Endodermal cell (in vitro differentiated cells): ENCODE data around the gene CFLAR. TPM values are rescaled to one million over a fixed set of nuclear protein-coding genes. Genes with fewer than 3 reads are reported as not detected.

Source experiments
- DNase-seq: peaks from one replicate; pipeline ENCODE4 v3.0.0-alpha.2; 2017
- H3K27ac ChIP-seq: 2 replicates; pipeline ENCODE4 v1.5.1; 2013; ENCODE audit warnings: mild to moderate bottlenecking, low read depth, low read length, moderate library complexity
- H3K27me3 ChIP-seq: 2 replicates; pipeline ENCODE4 v1.6.1; 2013; ENCODE audit warnings: mild to moderate bottlenecking, low read length, moderate library complexity; ENCODE audit not compliant: insufficient read depth, control insufficient read depth, poor library complexity, severe bottlenecking
- H3K36me3 ChIP-seq: 2 replicates; pipeline ENCODE4 v1.7.0; 2013; ENCODE audit warnings: mild to moderate bottlenecking, low read length, moderate library complexity; ENCODE audit not compliant: control insufficient read depth, insufficient read depth
- H3K4me1 ChIP-seq: one replicate; pipeline ENCODE4 v1.7.0; 2013; ENCODE audit warnings: low read length; ENCODE audit not compliant: control insufficient read depth, insufficient read depth
- H3K4me3 ChIP-seq: 2 replicates; pipeline ENCODE4 v1.5.1; 2013; ENCODE audit warnings: mild to moderate bottlenecking, low read length, moderate library complexity
- H3K9ac ChIP-seq: 2 replicates; pipeline ENCODE4 v1.6.1; 2013; ENCODE audit warnings: mild to moderate bottlenecking, low read length, moderate library complexity; ENCODE audit not compliant: poor library complexity, severe bottlenecking; ENCODE audit errors: extremely low read depth
- H3K9me3 ChIP-seq: 2 replicates; pipeline ENCODE4 v1.6.1; 2013; ENCODE audit warnings: mild to moderate bottlenecking, low read length, moderate library complexity; ENCODE audit not compliant: control insufficient read depth
- H3K27ac Mint-ChIP-seq: 2 replicates; pipeline ENCODE4 v1.8.0; 2020; ENCODE audit warnings: mixed read lengths
- H3K27me3 Mint-ChIP-seq: 2 replicates; pipeline ENCODE4 v1.8.0; 2021; ENCODE audit warnings: mild to moderate bottlenecking, mixed read lengths; ENCODE audit not compliant: insufficient read depth
- H3K36me3 Mint-ChIP-seq: 2 replicates; pipeline ENCODE4 v1.8.0; 2020; ENCODE audit warnings: low read depth, mixed read lengths
- H3K4me1 Mint-ChIP-seq: 2 replicates; pipeline ENCODE4 v1.8.0; 2020; ENCODE audit warnings: mixed read lengths
- H3K4me3 Mint-ChIP-seq: 2 replicates; pipeline ENCODE4 v1.8.0; 2020; ENCODE audit warnings: mild to moderate bottlenecking, moderate library complexity, mixed read lengths
- H3K9me3 Mint-ChIP-seq: 2 replicates; pipeline ENCODE4 v1.8.0; 2020; ENCODE audit warnings: mild to moderate bottlenecking, mixed read lengths
- CTCF ChIP-seq: fragments of 200-600 bp; sonication (generic); conservative IDR thresholded peaks from 2 replicates; pipeline ENCODE4 v1.5.0; 2021; ENCODE audit warnings: antibody characterized with exemption, mild to moderate bottlenecking
- WGBS, 2 experiments: methylation state at CpG; one replicate each; pipeline versions ENCODE4 v1.1.5 to v1.1.7; 2013; ENCODE audit warnings: missing lambda C conversion rate in 2 of 2, mixed read lengths in 1 of 2; ENCODE audit not compliant: insufficient coverage in 1 of 2, insufficient read length in 1 of 2; 5-methylcytosine and 5-hydroxymethylcytosine counted together
- total RNA-seq, 2 donors: library from RNA; stranded (reverse); fragmentation: NEBNext Ultra II Directional in 1 of 2; extraction: Animal tissue kit (Norgen Biotek cat#: 25700) in 1 of 2; gene quantifications; 2 replicates in 1 of 2; 3 replicates in 1 of 2; pipeline ENCODE4 v1.2.1, GENCODE V29; 2021

CFLAR gene
- total RNA-seq, 2 donors from 2014 or later: 168 to 197 TPM

DNA sequence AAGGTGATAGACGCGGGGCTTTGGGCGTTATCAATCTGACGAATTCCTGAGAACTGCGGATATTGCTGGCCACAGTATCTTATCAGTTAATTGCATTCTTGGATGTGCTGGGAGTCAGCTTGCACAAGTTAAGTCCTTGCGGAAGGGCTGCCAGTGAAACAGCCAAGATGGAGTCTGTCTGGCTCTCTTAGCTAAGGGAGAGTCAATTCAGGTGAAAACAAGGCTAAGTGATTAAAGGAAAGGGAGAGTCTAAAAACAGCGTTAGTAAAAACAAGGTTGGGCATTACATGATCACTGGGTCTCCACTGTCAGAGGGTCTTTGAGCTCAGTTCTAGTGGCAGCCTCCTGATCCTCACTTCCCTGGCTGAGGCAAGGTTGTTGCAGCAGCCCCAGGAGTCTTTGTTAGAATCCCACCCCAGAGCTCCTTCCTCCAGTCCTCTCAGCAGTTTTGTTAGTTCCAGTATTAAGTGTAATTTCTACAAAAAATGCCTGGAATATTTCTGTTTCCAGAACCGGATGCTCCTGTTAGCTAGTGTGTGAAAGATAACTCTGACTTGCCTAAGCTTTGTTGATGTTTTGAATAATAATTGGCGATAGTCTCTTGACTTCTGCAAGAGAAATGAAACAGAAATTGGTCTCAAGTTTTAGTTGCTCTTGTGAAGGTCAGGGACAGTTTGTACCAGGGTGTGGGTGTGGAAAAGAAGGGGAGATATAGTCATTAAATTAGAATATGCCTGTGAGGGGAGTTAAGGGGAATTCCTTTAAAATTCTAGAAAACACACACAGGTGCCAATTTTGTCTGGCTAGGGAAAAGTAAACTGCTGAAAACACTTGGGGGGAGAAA is 10.6 kb downstream of the CFLAR start:
- H3K4me3 Mint-ChIP-seq: peak overlapping the region; percentile 53
- H3K27ac Mint-ChIP-seq: peak overlapping the region; percentile 97

DNA sequence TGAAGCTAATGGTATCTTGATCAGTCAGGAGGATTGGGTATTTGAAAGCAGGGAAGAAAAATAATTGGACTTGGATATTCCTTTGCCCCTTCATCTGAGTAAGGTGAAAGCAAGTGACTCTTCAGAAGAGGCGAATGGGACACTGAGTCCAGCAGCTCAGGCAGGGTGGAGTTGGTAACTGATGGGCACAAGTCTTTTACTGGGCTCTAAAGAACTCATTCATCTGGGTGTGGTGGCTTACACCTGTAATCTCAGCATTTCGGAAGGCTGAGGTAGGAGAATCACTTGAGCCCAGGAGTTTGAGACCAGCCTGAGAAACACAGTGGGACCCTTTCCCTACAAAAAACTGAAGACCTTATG is 11.2 kb downstream of the CFLAR start:
- Histone ChIP-seq H3K27ac (no peak overlapping the region), H3K27me3 (no peaks in the 10 kb centered on the region), H3K9ac (peak overlapping the region; percentile 57)

More for the DNA sequence above, 10.6 kb downstream of the CFLAR start:
- no peaks in the 10 kb centered on the region for H3K9me3 ChIP-seq
- TF ChIP-seq CTCF: no peak
- H3K9me3 Mint-ChIP-seq: no peaks in the 10 kb centered on the region
- H3K4me1 Mint-ChIP-seq: peaks cover 85% of the 10 kb centered on the region
- peak overlapping the region; percentile 57 for H3K9ac ChIP-seq
- H3K27me3 Mint-ChIP-seq: no peaks in the 10 kb centered on the region
- H3K4me3 ChIP-seq: peak overlapping the region; percentile 9
- no peaks in the 10 kb centered on the region for H3K27me3 ChIP-seq
- 34 to 64% methylated on average over 8 to 9 of the region's 9 CpGs for WGBS, 2 experiments
- peaks cover 53% of the 10 kb centered on the region for H3K36me3 ChIP-seq
- peaks cover 27% of the 10 kb centered on the region for H3K4me1 ChIP-seq
- H3K27ac ChIP-seq: peak overlapping the region; percentile 62
- peak; percentile 65 for DNase-seq
- H3K36me3 Mint-ChIP-seq: peaks cover 46% of the 10 kb centered on the region

GRCh38 chr2:201127570-201127969 is 11.6 kb downstream of the CFLAR start:
- no peaks in the 10 kb centered on the region for H3K27me3 Mint-ChIP-seq
- H3K4me3 ChIP-seq: no peak overlapping the region
- WGBS, 2 experiments: 88 to 98% methylated on average over 4 to 5 of the region's 5 CpGs
- peaks cover 46% of the 10 kb centered on the region for H3K36me3 Mint-ChIP-seq
- peaks cover 81% of the 10 kb centered on the region for H3K4me1 Mint-ChIP-seq
- no peaks in the 10 kb centered on the region for H3K9me3 Mint-ChIP-seq
- H3K9ac ChIP-seq: no peak overlapping the region
- no peak overlapping the region for H3K27ac ChIP-seq
- peak overlapping the region; percentile 53 for H3K4me3 Mint-ChIP-seq
- H3K4me1 ChIP-seq: peaks cover 24% of the 10 kb centered on the region
- no peaks in the 10 kb centered on the region for H3K9me3 ChIP-seq
- H3K36me3 ChIP-seq: peaks cover 51% of the 10 kb centered on the region
- no peak for TF ChIP-seq CTCF
- no peaks in the 10 kb centered on the region for H3K27me3 ChIP-seq
- H3K27ac Mint-ChIP-seq: peak overlapping the region; percentile 97
- no peak for DNase-seq

More for the DNA sequence above, 11.2 kb downstream of the CFLAR start:
- DNase-seq: no peak
- peaks cover 53% of the 10 kb centered on the region for H3K36me3 ChIP-seq
- 73 to 91% methylated on average over 1 to 2 of the region's 2 CpGs for WGBS, 2 experiments
- Mint-ChIP-seq H3K36me3 (peaks cover 48% of the 10 kb centered on the region), H3K4me3 (peak overlapping the region; percentile 53), H3K27me3 (no peaks in the 10 kb centered on the region), H3K4me1 (peaks cover 83% of the 10 kb centered on the region), H3K9me3 (no peaks in the 10 kb centered on the region), H3K27ac (peak overlapping the region; percentile 97)
- peaks cover 26% of the 10 kb centered on the region for H3K4me1 ChIP-seq
- peak overlapping the region; percentile 9 for H3K4me3 ChIP-seq
- H3K9me3 ChIP-seq: no peaks in the 10 kb centered on the region
- no peak for TF ChIP-seq CTCF
